RWPE1 (cell line): Measurements from ENCODE around the gene SOAT2.

Experiments used
- CTCF ChIA-PET: fragments of 350-600 bp; sonication (Branson Sonifier 250); formaldehyde crosslinking; extraction: SDS; loops from one replicate; lab custom pipeline; 2021; lab: Yijun Ruan, JAX
- POLR2A ChIA-PET: fragments of 400-600 bp; formaldehyde crosslinking; extraction: SDS; loops from one replicate; lab custom pipeline; 2020; ENCODE audit warnings: antibody characterized with exemption; ENCODE audit not compliant: low non-redundant PET; lab: Yijun Ruan, JAX
- DNase-seq: peaks from one replicate; pipeline ENCODE4 v3.0.0; 2012; ENCODE audit warnings: low spot score
- H3K27ac ChIP-seq: fragments of 450-650 bp; 2 replicates; pipeline ENCODE4 v1.5.1; 2017
- TF ChIP-seq, protein P1 (sequence below): fragments of 450-650 bp; conservative IDR thresholded peaks from 2 replicates; pipeline ENCODE4 v1.5.1; 2017; ENCODE audit warnings: low read depth, mild to moderate bottlenecking

The SOAT2 gene, protein sequence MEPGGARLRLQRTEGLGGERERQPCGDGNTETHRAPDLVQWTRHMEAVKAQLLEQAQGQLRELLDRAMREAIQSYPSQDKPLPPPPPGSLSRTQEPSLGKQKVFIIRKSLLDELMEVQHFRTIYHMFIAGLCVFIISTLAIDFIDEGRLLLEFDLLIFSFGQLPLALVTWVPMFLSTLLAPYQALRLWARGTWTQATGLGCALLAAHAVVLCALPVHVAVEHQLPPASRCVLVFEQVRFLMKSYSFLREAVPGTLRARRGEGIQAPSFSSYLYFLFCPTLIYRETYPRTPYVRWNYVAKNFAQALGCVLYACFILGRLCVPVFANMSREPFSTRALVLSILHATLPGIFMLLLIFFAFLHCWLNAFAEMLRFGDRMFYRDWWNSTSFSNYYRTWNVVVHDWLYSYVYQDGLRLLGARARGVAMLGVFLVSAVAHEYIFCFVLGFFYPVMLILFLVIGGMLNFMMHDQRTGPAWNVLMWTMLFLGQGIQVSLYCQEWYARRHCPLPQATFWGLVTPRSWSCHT

DNA sequence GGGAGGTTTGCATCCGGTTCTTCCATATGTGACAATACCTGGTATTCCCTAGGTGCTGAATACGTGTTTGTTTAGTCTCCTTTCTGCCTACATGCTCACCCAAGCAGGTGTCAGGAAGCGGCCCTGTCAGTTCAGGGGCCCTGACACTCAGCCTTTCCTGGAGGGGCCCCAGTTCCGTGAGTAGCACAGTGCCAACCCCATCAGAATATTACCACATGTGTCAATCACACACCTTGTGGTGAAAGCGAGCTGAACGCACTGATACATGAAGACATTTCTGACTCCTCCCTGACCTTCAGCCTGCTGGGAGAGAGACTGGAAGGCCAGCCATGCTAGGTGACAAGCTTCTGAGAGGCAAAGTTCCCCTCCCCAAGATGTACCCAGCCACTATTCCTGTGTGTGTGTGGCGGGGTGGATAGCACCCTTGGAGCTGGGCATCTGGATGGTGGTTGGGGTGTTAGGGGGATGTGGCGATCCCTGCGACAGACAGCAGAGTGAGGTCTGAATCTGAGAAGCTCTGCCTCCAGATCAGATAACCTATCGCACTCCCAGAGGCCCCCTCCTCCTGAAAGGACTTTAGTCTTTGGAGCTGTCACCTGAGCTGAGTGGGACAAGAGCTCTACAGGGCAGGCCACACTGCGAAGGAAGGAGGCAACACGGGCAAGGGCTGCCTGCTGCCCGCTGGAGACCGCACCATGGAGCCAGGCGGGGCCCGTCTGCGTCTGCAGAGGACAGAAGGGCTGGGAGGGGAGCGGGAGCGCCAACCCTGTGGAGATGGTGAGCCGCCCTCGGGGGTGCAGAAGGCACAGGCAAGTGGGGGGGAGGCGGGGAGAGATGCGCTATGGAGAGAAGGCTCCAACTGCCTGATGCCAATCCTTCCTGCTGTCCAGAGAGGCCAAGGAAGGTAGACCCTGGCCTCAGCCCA, at the start of gene SOAT2:
SOAT2 (plus strand) TSS at position 604 of the 925 bp plus-strand sequence; CDS start at position 696, 92 bp downstream.
- H3K27ac ChIP-seq, result peak within 1 kb of the TSS; percentile 100
- ChIA-PET POLR2A (no interaction called here), CTCF (interaction anchor here (0.6 to 8.1 kb wide), 4 partner anchors 31 to 577 kb away, joined by 4 to 132 read pairs (median 4); no protein-coding TSS in a partner anchor)
- TF ChIP-seq, protein P1, sequence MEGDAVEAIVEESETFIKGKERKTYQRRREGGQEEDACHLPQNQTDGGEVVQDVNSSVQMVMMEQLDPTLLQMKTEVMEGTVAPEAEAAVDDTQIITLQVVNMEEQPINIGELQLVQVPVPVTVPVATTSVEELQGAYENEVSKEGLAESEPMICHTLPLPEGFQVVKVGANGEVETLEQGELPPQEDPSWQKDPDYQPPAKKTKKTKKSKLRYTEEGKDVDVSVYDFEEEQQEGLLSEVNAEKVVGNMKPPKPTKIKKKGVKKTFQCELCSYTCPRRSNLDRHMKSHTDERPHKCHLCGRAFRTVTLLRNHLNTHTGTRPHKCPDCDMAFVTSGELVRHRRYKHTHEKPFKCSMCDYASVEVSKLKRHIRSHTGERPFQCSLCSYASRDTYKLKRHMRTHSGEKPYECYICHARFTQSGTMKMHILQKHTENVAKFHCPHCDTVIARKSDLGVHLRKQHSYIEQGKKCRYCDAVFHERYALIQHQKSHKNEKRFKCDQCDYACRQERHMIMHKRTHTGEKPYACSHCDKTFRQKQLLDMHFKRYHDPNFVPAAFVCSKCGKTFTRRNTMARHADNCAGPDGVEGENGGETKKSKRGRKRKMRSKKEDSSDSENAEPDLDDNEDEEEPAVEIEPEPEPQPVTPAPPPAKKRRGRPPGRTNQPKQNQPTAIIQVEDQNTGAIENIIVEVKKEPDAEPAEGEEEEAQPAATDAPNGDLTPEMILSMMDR, result no peak
- no peak for DNase-seq

DNA sequence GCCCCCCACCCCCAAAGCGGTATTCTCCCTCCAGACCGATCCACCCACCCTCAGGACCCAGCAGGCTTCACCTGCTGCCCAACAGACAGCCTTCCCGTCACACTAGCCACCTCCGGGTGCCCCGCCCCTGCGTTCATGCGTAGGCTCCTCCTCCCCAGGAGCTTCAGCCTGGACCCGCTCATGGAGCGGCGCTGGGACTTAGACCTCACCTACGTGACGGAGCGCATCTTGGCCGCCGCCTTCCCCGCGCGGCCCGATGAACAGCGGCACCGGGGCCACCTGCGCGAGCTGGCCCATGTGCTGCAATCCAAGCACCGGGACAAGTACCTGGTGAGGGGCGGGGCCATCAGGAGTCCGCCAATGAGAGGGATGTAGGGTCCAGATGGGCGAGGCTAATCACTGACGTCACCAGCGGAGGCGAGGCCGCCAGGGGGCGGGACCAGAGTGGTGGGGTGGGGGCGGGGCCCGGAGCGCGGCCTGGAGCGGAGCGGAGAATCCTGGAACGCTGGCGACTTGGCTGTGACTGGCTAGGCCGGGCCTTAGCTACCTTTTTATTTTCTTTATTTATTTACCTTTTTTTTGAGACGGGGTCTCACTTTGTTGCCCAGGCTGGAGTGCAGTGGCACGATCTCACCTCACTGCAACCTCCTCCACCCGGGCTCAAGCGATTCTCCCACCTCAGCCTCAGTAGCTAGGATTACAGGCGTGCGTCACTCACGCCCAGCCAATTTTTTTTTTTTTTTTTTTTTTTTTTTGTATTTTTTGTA, 49.0 kb upstream of the SOAT2 start:
- H3K27ac ChIP-seq, result peak overlapping the region; percentile 99
- POLR2A ChIA-PET, result interaction anchor here (0.6 kb wide), 2 partner anchors 45 to 668 kb away, joined by 3 to 7 read pairs; no protein-coding TSS in a partner anchor
- DNase-seq, result peak; percentile 94
- TF ChIP-seq, protein P1, result no peak
- CTCF ChIA-PET, result interaction anchor here (0.6 to 3.4 kb wide), 18 partner anchors 9 to 1022 kb away, joined by 3 to 32 read pairs (median 4); partner anchors contain the start of gene SOAT2

DNA sequence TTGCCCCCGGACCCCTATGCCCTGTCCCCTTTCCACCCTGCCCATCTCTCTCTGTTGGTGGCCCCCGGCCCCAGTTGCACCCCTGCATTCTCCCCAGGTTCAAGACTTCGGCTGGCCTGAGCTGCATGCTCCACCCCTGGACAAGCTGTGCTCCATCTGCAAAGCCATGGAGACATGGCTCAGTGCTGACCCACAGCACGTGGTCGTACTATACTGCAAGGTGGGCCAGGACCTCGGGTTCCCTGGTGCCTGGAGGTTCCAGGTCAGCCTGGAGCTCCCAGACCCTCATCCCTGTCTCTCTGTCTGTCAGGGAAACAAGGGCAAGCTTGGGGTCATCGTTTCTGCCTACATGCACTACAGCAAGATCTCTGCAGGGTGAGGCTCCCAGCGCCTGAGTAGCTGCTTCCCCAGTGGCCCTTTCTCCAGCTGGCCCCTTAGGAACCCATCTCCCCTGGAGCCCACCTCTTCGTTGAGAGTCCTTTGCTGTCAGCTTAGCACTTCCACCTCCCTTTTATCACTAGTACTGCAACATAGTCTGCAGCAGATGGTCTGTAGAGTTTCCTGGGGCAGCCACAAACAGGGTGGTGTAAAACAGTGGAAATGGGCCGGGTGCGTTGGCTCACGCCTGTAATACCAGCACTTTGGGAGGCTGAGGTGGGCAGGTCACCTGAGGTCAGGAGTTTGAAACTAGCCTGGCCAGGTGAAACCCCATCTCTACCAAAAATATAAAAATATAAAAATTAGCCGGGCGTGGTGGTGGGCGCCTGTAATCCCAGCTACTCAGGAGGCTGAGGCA, 47.6 kb upstream of the SOAT2 start:
- H3K27ac ChIP-seq, result peak overlapping the region; percentile 99
- CTCF ChIA-PET, result interaction anchor here (3.4 kb wide), 1 partner anchor 10 kb away, joined by 32 read pairs; no protein-coding TSS in a partner anchor

DNA sequence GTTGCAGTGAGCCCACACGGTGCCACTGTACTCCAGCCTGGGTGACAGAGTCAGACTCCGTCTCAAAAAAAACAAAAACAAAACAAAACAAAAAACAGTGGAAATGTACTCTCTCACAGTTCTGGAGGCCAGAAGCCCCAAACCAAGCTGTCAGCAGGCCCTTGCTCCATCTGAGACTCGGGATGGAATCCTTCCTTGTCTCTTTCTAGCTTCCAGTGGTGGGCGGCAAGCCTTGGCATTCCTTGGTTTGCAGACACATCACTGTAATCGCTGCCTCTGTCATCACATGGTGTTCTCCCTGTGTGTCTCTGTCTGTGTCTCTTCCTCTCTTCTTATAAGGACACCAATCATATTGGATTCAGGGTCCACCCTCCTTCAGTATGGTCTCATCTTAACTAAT, 47.0 kb upstream of the SOAT2 start:
- CTCF ChIA-PET, result no interaction called here
- TF ChIP-seq, protein P1, result no peak
- POLR2A ChIA-PET, result no interaction called here
- DNase-seq, result no peak
- H3K27ac ChIP-seq, result peak overlapping the region; percentile 99

More for the DNA sequence above, 47.6 kb upstream of the SOAT2 start:
- no peak for DNase-seq
- POLR2A ChIA-PET, result no interaction called here
- TF ChIP-seq, protein P1, result no peak

DNA sequence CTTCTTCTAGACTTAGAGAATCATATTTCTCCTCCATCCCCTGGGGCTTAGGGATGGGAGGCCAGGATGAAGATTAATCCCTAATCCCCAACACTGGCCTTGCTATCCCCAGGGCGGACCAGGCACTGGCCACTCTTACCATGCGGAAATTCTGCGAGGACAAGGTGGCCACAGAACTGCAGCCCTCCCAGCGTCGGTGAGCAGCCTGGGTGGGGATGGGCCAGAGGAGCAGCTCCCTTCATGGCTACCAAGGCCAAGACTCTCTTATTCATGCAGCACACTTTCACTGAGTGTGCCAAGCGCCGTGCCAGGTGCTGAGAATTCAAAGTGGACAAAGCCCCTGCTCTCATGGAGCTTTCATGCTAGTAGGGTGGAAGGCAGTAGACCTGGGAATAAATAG, 46.4 kb upstream of the SOAT2 start:
- TF ChIP-seq, protein P1, result no peak
- DNase-seq, result no peak
- ChIA-PET POLR2A (no interaction called here), CTCF (interaction anchor here (1.1 kb wide), 1 partner anchor 9 kb away, joined by 4 read pairs; no protein-coding TSS in a partner anchor)
- H3K27ac ChIP-seq, result peak overlapping the region; percentile 97
